Measurements from ENCODE around the gene UBE2V1.

UBE2V1 gene

GRCh38 chr20:50043573-50044352, 69.2 kb downstream of the UBE2V1 start:
- DNase-seq (ENCODE audit: low read depth) = no peak

- DNase-seq (ENCODE audit: low read depth) = no peak
These were observed 70.3 kb downstream of the UBE2V1 start for GRCh38 chr20:50042370-50043313.

GRCh38 chr20:50041246-50041873, 71.6 kb downstream of the UBE2V1 start:
- DNase-seq (ENCODE audit: low read depth) = no peak

- DNase-seq (ENCODE audit: low read depth) = no peak
These were observed 72.3 kb downstream of the UBE2V1 start for GRCh38 chr20:50040432-50041245.

GRCh38 chr20:50039706-50040431, 73.1 kb downstream of the UBE2V1 start:
- no peak for DNase-seq (ENCODE audit: low read depth)

GRCh38 chr20:50038574-50038991, 74.4 kb downstream of the UBE2V1 start:
- DNase-seq (ENCODE audit: low read depth) = no peak

- DNase-seq (ENCODE audit: low read depth) = no peak
These were observed 74.8 kb downstream of the UBE2V1 start for GRCh38 chr20:50038169-50038568.

- DNase-seq (ENCODE audit: low read depth) = no peak
These were observed 75.4 kb downstream of the UBE2V1 start for GRCh38 chr20:50037575-50037974.

GRCh38 chr20:50037123-50037522, 75.8 kb downstream of the UBE2V1 start:
- DNase-seq (ENCODE audit: low read depth) = no peak

GRCh38 chr20:50036703-50037102, 76.2 kb downstream of the UBE2V1 start:
- no peak for DNase-seq (ENCODE audit: low read depth)

- peak; percentile 62 for DNase-seq (ENCODE audit: low read depth)
These were observed 78.3 kb downstream of the UBE2V1 start for GRCh38 chr20:50034567-50035180.

- DNase-seq (ENCODE audit: low read depth) = no peak
These were observed 79.8 kb downstream of the UBE2V1 start for GRCh38 chr20:50032955-50033666.

Measured in stromal cell of bone marrow (primary cell).